Measurements from ENCODE around the gene MRC2.

The MRC2 gene

DNA sequence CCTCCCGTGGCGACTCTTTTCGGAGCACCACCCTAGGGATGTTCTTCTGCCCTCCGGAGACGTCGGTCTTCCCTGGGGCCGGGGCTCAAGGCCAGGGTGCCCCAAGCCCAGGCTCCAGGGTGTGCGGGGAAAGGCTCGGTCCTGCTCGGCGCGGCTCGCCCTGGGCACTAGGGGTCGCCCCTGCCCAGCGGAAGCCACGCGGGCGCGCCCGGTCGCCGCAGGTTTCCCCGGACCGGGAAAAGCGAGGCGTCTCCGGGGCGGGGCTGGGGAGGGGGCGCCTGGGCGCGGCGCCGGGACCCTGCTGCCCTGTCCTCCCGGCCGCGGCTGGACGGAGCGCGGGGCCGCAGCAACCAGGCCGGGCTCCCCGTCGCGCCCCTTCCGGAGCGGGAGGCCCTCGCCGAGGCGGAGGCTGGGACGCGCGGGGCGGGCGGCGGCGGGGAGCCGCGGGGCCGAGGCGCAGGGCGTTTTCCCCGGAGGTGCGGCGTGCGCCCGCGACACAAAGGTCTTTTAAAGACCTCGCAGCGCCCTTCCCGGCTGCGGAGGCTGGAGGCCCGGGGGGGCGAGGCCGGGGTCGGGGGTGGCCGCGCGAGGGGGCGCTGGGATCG is 76.4 kb downstream of the MRC2 start:
- DNase-seq: peak; percentile 52

DNA sequence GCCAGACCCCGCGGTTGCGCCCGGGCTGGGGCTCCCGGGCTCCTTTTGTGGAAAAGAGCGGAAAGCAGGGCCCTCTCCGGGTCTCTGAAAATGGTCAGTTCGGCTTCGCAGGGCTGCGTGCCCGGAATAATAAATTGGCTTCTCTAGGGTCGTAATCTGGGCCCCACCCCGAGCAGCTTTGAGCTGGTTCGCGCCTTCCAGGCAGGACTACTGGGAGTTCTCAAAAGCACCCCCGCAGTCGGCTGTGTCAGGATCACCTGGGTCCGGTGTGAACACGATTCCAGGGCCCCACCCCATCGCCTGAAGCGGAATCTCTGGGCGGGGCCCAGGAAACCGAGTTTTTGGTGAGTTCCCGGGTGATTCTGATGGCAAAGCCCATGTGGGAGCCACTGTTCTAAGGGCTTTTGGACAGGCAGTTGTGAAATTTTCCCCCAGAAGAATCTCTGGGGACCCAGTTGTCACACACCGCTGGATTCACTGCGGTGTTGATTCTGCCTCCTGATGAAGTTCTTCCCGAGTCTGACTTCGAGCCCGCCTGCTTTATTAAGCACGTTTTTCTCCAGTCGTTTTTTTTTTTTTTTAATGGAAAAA is 77.0 kb downstream of the MRC2 start:
- DNase-seq: no peak

DNA sequence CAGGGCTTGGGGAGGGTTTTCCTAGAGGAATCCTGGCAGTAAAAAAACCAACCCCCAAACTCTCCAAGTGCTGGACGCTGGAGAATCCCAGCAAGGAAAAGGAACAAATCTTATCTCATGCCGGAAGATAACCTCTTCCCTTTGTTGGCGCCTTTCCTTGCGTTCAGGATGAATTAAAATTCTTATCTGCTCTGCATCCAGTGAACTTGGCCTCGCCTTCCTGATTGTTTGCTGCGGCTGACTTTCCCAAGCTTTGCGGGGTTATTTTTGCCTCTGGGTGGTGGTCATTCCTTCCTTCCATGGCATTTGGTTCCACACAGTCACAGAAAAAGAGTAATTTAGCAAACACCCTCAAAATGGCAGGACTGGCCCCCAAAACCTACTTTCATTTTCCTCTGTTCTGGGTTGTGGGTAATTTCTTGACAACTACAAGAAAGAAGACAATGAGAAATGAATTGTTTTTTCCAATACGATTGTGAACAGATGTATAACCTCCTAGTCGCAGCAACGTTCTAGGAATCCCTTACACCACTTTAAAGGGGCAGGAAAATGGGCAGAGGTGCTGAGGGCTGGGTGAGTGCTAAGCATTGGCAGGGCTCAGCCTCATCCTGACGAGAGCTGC is 77.8 kb downstream of the MRC2 start:
- no peak for DNase-seq

DNA sequence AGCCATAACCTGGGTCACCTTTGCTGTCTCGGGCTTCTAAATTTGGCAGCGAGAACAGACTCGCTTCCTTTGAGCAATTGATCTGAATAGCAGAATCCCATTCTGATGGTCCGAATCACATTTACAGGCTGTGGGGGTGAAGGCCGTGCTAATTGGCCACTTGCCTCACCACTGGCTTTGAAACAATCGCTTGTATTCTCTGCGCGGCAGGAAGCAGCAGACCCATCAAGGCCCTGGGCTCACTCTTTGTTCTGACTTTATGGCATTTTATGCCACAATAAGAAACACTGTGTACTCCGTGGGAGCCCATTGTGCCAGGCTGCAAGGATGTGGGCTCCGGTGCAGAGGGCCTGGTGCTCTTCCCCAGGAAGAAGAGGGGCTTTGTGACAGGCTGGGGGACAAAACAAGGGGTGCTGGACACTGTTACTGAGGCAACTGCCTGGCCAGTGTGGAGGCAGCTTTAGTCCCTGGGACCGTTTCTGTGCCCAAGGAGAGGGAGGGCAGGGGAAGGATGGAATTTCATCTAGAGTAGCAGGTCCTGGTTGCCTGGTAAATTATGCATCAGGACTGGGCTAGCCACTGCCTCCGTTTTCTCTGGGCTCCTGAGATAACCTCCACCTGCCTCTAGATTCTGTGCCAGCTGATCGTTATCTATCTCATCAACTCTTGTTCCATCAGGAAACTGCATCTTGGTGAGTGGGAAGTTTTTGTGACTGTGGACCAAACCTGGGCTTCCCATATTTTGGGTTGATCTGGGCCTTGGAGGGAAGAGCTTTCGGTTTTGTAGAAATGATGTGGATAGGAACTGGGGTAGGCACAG is 78.5 kb downstream of the MRC2 start:
- DNase-seq: no peak

DNA sequence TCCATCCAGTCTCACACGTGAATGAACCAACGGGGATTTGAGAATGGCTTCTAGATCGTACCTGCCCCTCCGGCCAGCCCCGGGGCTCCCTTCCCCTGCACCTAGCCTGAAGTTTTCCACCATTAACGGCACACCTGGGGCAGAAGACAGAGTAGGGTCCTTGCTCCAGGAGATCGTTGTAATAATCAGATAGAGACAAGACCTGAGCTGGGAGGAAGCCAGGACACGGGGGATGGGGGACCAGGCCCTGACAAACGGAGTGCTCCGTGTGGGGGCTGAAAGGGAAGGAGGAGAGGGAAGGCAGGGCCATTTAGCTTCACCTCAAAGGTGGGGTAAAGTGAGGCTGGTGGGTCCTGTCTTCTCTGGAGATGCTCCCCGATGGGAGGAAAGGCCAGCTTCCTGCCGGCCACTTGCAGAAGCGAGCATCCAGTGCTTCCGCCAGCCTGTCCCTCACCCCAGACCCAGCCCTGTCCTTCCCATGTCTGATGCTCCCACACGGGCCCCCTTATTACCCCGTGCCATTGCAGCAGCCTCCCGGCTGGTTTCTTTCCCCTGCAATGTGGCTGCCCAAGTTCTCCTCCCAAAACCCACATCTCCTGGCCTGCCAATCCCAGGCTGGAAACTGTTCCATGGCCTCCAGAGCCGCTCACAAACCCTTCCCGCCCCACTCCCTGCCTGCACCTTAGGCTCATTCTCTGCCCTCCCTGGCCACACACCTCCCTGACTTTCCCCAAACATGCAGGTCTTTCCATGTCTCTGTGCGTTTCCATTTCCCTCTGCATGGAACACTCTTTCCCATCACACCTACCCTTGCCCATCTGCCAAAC is 79.3 kb downstream of the MRC2 start:
- no peak for DNase-seq

DNA sequence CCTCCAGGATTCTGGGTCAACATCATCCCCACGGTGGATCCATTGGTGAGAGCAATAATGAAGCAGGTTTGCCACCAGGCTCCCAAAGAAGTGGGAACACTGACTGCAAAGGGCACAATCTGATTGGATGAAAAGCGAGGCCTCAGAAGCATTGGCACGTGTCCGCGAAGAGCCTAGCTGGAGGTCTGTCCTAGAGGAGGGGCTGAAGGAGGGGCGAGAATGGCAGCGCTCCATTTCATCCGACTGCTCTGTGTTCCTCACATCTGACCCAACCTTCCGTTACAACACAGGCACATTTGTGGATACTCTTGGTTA is 79.9 kb downstream of the MRC2 start:
- no peak for DNase-seq

DNA sequence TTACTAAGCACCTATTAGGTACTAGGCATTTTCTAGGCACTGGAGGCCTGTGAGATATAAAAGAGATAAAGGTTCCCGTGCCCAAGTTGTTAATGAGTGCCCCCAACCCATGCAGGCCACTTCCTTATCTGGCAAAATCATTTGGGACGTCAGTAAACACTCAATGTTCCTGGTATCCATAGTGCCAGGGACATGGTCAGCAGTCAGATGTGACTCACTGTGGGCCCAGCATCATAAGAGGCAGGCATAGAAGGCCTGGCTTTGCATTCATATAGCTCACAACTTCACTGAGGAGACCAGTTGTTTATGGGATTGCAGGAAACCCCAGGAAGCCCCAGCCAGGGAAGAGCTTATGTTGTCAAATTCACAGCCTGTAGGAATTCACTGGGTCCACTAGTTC is 81.1 kb downstream of the MRC2 start:
- no peak for DNase-seq

DNA sequence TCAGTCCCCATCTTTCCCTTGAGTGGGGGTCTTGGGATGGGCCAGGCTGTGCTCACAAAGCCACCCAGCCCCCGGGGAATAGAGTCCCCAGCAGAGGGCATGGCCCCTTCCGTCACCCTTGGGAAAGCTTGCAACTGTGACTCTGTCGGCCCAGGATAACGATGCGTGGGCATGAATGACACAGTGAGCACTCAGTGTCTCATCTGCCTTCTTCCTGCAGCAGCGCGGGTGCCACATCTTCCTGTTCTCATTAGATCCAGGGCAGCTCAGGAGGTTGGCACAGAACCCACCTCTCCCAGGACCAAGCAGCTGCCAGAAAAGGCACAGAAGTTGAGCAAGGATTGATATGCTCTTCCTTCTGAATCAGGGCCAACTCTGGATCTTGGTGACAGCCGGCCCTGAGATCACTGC is 84.7 kb downstream of the MRC2 start:
- no peak for DNase-seq

DNA sequence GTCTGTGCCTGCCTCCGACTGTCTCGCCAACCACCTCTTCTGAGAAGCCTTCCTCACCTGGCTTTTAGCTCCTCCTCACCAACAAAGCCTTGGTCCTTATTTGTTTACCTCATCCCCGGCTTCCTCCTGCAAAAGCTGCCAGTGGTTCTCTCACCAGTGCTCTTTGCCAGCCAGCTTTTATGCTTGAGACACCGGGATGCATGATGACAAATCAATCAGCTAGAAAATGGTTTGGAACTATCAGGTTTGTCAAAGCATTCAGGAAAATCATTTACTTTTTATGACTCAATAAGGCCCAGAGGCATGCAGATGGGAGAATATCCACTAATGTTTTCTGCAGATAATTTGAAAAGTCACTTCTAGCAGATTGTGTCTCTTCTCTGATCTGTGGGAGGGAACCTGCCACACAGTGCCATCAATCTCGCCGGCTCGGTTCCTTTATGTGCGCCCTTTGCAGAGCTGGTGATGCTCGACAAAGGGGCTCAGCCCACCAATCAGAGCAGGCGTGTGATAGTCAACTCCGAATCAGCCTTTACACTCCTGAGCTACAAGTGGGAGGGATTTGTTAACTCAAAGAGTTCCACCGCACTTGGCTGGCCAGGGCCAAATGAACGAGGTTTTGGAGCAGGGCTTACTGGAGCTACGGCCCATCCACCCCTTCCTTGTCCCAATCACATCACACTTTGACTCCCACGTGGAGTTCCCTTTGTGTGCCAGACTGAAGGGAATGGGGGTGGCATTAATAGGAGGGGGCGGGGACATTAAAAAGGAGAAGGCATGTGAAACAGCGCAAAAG is 85.8 kb downstream of the MRC2 start:
- DNase-seq: no peak

DNA sequence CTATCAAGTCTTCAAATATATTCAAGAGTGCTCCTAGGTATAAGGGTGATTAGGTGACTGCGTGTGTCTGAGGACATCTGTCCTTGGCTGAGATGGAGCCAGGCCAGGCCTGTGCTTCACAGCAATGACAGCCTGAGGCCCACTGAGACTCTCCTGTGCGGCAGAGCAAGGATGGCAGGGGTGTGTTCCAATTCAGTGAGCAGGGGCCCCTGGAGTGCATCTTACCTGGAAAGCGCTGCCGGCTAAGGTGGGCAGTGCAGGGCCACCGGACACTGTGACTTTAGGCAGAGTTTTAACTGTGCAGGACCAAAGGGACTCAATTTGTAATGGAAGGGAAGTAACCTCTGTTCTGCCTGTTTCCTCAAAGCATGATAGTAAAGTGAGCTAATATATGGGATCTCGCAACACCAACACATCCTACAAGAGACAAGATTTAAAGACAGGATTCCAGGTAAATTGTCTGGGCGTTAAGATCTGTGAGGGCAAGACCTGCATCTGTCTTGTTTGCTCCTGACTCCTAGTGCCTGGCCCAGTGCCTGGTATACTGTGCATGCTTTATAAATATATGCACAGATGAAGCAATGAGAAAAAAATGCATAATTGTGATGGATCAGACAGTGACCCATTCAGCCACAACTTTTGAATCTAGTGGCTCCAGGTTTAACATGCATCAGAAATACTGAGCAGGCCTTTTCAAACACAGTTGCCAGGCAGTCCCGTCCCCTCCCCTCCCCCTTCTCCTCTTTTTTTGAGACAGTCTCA is 86.7 kb downstream of the MRC2 start:
- DNase-seq: no peak

DNA sequence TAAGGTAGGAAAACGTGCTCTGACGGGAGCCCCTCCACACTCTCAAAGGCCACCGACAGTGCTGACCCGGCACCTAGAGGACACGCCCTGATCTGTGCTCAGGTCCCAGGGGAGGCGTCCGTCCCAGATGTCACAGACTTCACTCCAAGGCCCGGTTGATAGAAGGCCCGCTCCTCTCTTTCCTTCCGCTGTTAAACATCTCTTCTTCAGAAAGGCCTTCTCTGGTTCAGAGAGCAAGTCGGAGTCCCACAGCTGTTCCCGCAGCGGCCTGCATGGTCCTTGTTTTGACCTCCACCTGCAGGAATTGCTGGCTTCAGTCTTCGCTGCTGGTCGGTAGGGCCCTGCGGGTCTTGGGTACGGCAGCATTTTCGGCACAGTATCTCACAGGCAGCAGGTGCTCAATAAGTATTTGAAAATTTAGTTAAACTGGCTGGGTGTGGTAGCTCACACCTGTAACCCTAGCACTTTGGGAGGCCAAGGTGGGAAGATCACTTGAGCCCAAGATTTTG is 88.5 kb downstream of the MRC2 start:
- no peak for DNase-seq

DNA sequence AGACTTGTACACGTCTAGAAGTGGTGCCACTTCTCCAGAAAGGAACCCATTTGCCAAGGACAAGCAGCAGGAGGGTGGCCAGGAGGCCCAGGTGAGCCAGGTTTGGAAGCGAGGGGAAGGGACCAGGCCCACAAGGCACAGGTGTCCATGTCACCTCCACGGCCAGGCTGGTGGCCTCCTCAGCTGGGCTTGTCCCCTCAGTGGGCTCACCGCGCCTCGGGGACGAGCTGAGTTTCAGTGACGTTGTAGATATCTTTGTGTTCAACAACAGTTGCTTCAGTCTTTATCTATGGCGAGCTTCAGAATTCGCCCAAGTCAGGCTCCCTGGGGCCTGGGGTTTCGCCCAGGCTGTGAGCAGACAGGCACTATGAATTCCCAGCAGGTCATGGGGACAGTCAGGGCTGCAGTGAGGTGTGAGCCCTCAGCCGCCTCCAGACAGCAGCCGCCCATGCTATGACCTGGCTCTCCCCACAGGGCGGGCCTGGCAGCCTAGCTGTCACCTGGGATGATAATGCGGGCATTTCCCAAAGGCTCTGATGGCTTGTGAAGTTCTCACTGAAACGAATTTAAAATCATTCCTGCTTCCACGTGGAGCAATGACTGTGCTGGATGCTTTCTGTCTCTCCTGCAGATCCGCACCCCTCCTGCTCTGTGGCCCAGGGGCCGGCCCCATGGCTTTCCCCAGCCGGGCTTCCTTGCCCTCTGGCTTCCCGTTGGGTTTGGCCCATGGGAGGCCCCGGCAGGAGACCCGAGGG is 89.5 kb downstream of the MRC2 start:
- no peak for DNase-seq

DNA sequence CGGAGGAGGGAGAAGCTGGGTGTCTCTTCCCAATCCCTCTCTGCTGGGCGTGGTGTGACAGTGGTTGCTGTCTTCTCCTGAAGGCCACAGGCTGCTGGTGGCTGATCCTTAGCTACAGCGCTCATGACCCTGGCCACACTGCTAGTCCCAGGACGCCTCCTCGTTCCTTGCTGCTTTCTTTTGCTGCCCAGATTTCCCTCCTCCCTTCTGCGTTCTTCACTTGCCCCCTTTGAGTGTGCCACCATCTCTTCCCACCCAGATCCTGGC is 90.1 kb downstream of the MRC2 start:
- no peak for DNase-seq

DNA sequence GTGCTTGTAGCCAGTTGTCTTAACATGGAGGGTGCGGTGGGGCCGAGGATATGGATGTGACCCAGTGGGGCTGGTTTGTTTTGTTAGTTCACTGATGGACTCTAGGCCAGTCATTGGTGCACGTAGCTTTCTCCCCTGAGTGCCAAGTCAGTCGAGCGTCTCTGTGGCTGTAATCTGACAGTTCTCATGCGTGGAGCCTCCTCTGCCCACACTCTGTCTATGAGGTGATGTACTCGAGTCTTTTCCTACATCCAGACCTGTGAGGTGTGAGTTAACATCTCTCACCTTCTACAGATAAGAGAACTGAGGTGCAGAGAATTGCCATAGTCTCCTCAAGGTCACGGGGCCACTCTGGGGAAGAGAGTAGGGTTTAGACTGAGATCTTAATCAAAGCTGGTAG is 90.4 kb downstream of the MRC2 start:
- DNase-seq: no peak

DNA sequence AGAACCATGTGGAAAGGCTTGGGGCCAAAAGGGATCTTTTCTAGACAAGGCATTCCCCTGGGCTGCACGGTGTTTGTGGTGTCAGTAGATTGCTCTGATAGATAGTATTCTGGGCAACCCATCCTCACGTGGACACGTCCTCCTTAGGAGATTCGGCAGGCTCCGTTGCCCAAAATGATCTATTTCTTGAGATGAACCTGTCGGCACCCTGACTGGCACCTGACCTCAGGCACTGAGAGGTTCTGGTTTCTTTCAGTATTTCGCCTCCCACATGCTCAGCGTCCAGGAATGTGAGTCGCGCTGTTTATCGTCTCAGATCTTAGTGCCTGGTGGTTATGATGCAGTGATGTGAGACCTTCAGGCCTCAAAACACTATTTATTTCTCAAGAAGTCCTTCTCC is 91.0 kb downstream of the MRC2 start:
- no peak for DNase-seq

DNA sequence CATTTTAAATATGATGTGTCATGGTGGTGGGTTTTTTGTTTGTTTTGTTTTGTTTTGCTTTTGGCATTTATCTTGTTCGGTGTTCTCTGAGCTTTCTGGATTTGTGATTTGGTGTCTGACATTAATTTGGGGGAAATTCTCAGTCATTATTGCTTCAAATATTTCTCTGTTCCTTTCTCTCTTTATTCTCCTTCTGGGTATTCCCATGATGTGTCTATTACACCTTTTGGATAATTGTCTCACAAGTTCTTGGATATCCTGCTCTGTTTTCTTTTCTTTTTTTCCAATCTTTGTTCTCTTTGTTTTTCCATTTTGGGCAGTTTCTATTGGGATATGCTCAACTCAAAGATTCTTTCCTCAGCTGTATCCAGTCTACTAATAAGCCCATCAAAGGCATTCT is 92.1 kb downstream of the MRC2 start:
- no peak for DNase-seq

DNA sequence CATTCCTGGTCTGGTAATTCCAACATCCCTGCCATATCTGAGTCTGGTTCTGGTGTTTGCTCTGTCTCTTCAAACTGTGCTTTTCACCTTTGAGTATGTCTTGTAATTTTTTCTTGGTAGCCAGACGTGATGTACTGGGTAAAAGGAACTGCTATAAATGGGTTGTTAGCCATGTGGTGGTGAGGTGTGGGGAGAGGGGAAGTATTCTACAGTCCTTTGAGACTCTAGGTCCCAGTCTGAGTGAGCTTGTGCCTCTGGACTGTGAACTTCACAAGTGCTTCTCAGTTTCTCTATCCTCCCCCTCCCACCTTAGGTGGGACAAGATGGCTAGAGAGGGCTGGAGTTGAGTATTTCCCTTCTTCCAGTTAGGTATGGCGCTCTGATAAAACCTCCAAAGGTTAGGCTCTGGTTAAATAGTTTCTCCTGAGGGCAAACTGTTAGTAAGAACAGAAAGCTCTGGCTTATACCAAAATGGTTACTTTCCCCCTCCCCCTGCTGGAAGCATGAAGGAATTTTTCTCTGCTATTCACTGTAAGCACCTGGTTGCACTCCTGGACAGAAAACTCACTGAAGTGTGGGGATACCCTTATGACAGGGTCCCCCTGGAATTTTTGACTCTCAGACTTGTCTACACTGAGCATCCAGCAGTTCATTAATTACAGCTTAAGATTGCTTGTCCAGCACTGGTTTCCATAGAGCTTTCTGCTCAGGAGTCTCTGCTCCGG is 92.8 kb downstream of the MRC2 start:
- DNase-seq: no peak

DNA sequence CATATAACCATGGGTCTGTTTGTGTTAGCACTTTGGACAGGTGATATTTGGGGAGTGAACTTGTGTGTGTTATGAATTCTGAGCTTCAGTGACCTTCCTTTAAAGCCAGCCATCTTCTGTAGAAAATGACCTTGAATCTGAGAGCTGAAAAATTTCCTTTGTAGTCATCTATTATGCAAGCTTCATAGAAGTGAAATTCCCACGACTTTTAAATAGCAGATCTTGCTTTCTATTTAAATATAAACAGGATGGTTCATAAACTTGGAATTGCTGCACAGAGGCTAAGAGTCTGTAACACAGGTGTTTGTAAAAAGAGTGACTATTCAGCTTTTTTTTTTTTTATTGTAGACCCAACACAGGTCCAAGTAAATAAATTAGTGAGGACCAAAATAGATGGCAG is 95.2 kb downstream of the MRC2 start:
- DNase-seq: no peak

DNA sequence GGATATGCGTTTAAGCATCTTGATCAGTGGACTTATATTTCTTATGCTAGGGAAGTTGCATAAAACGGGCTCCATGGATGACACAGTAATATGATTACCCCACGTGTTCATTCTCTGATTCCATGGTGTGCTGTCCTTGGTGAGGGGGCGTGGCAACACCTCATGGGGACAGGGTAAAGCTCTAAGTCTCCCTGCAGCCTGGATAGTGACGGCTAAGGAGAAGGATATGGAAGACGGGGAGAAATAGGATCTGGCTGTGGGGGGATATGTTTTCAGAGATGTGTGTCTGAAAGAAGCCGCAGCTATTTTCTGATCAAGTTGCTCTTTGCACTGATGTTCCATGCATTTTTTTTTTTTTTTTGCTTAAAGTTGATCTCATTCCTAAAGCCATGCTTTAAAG is 96.4 kb downstream of the MRC2 start:
- DNase-seq: no peak

All from CD4-positive, alpha-beta T cell treated with Interleukin-4 for 4 hours (primary cell).